Trophoblast cell (in vitro differentiated cells and primary cell): Measurements from ENCODE around the gene EPPIN.

Source experiments
- DNase-seq, 2 donors: peaks; one replicate each; pipeline ENCODE4 v3.0.0-alpha.2; 2016
- H2AFZ ChIP-seq: 2 replicates; pipeline ENCODE4 v1.6.1; 2013; ENCODE audit warnings: low read length, moderate library complexity, mild to moderate bottlenecking; ENCODE audit not compliant: insufficient read depth, poor library complexity
- H2AK5ac ChIP-seq: 2 replicates; pipeline ENCODE4 v1.6.1; 2013; ENCODE audit warnings: mild to moderate bottlenecking, low read length
- H2BK120ac ChIP-seq: 2 replicates; pipeline ENCODE4 v1.6.1; 2013; ENCODE audit warnings: low read length, mild to moderate bottlenecking, moderate library complexity; ENCODE audit not compliant: insufficient read depth, poor library complexity
- H2BK12ac ChIP-seq: 2 replicates; pipeline ENCODE4 v1.6.1; 2013; ENCODE audit warnings: mild to moderate bottlenecking, low read length, moderate library complexity
- H2BK5ac ChIP-seq: 2 replicates; pipeline ENCODE4 v1.6.1; 2013; ENCODE audit warnings: low read length, low read depth, moderate library complexity, mild to moderate bottlenecking; ENCODE audit not compliant: poor library complexity
- H3K14ac ChIP-seq: 2 replicates; pipeline ENCODE4 v1.6.1; 2013; ENCODE audit warnings: mild to moderate bottlenecking, low read length
- H3K18ac ChIP-seq: 2 replicates; pipeline ENCODE4 v1.6.1; 2013; ENCODE audit warnings: mild to moderate bottlenecking, low read length
- H3K23ac ChIP-seq: 2 replicates; pipeline ENCODE4 v1.6.1; 2013; ENCODE audit warnings: low read length
- H3K27ac ChIP-seq: 2 replicates; pipeline ENCODE4 v1.5.1; 2013; ENCODE audit warnings: low read depth, mild to moderate bottlenecking, inconsistent platforms, low read length, moderate library complexity
- H3K27me3 ChIP-seq: 2 replicates; pipeline ENCODE4 v1.6.1; 2013; ENCODE audit warnings: inconsistent platforms, mild to moderate bottlenecking, low read length, moderate library complexity; ENCODE audit not compliant: insufficient read depth
- H3K36me3 ChIP-seq, 2 experiments: 1 replicate in 1 of 2; 2 replicates in 1 of 2; pipeline ENCODE4 v1.6.1; 2013; ENCODE audit warnings: low read length in 2 of 2, mild to moderate bottlenecking in 2 of 2, moderate library complexity in 1 of 2; ENCODE audit not compliant: insufficient read depth in 2 of 2, control insufficient read depth in 1 of 2
- H3K4ac ChIP-seq: 2 replicates; pipeline ENCODE4 v1.6.1; 2013; ENCODE audit warnings: low read depth, mild to moderate bottlenecking, low read length, moderate library complexity
- H3K4me1 ChIP-seq, 2 experiments: 1 replicate in 1 of 2; 2 replicates in 1 of 2; pipeline ENCODE4 v1.6.1; 2013; ENCODE audit warnings: low read length in 2 of 2, mild to moderate bottlenecking in 2 of 2, moderate library complexity in 1 of 2; ENCODE audit not compliant: insufficient read depth in 2 of 2, control insufficient read depth in 1 of 2
- H3K4me2 ChIP-seq: 2 replicates; pipeline ENCODE4 v1.6.1; 2013; ENCODE audit warnings: inconsistent platforms, mild to moderate bottlenecking, low read length, moderate library complexity
- H3K4me3 ChIP-seq: 2 replicates; pipeline ENCODE4 v1.5.1; 2013; ENCODE audit warnings: mild to moderate bottlenecking, low read depth, low read length, inconsistent platforms
- H3K79me1 ChIP-seq: one replicate; pipeline ENCODE4 v1.6.1; 2013; ENCODE audit warnings: low read length
- H3K79me2 ChIP-seq: 2 replicates; pipeline ENCODE4 v1.6.1; 2013; ENCODE audit warnings: low read length, mild to moderate bottlenecking; ENCODE audit not compliant: control insufficient read depth, insufficient read depth, poor library complexity
- H3K9ac ChIP-seq: 2 replicates; pipeline ENCODE4 v1.6.1; 2013; ENCODE audit warnings: mild to moderate bottlenecking, low read length
- H3K9me3 ChIP-seq: 2 replicates; pipeline ENCODE4 v1.6.1; 2013; ENCODE audit warnings: low read depth, mild to moderate bottlenecking, control low read depth, inconsistent platforms, low read length; ENCODE audit not compliant: insufficient read depth
- H4K12ac ChIP-seq: 2 replicates; pipeline ENCODE4 v1.6.1; 2013; ENCODE audit warnings: low read depth, mild to moderate bottlenecking, low read length, moderate library complexity
- H4K8ac ChIP-seq: 2 replicates; pipeline ENCODE4 v1.6.1; 2013; ENCODE audit warnings: low read depth, mild to moderate bottlenecking, low read length, moderate library complexity
- H4K91ac ChIP-seq: one replicate; pipeline ENCODE4 v1.6.1; 2013; ENCODE audit warnings: low read depth, mild to moderate bottlenecking, low read length, moderate library complexity
- WGBS: extraction: QIAGEN DNeasy Blood & Tissue Kit; methylation state at CpG from one replicate; pipeline ENCODE4 v1.1.7; 2013; ENCODE audit warnings: missing lambda C conversion rate; ENCODE audit not compliant: insufficient read length, insufficient coverage; ENCODE audit errors: extremely low coverage; 5-methylcytosine and 5-hydroxymethylcytosine counted together

EPPIN gene

DNA sequence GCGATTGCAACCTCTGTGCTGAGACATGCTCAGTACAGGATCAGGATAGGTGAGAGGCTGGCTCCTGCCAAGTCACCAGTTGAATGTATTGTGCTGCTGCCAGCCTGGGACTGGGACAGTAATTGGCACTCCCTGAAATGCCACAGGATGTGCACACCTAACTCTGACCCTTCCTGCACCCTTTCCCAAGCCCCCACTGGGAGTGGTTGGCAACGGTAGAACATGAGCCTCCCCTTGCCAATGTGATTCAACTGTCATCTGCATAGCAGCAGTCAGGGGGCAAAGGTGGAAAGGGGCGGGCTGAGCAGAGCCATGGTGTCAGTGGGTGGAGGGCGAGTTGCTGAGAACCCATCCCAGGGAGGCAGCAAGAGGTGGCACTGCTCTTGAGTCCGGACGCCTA is 47.2 kb downstream of the EPPIN start:
- Histone ChIP-seq H3K4ac (no peak overlapping the region), H3K79me2 (no peaks in the 10 kb centered on the region), H4K12ac (no peak overlapping the region), H3K27ac (no peak overlapping the region), H3K14ac (no peak overlapping the region), H3K23ac (no peak overlapping the region), H3K4me3 (no peak overlapping the region), H2BK12ac (no peak overlapping the region), H3K27me3 (no peaks in the 10 kb centered on the region), H4K8ac (no peak overlapping the region), H3K9me3 (peaks cover 2% of the 10 kb centered on the region), H3K36me3 (no peaks in the 10 kb centered on the region), H3K4me2 (no peak overlapping the region), H2BK5ac (no peak overlapping the region), H4K91ac (no peak overlapping the region), H3K79me1 (no peaks in the 10 kb centered on the region), H3K4me1 (no peaks in the 10 kb centered on the region), H3K18ac (no peak overlapping the region), H2AFZ (no peak overlapping the region), H2AK5ac (no peak overlapping the region), H3K9ac (no peak overlapping the region), H2BK120ac (no peak overlapping the region)
- DNase-seq = no peak
- WGBS = no CpG with 5 or more reads among the region's 6 CpGs

GRCh38 chr20:45497971-45498494 is 49.2 kb downstream of the EPPIN start:
- H4K12ac ChIP-seq = no peak overlapping the region
- WGBS = no CpG with 5 or more reads among the region's 3 CpGs

GRCh38 chr20:45496166-45496565 is 51.0 kb downstream of the EPPIN start:
- Histone ChIP-seq H3K18ac (no peak overlapping the region), H3K79me2 (no peaks in the 10 kb centered on the region)
- WGBS = no CpG with 5 or more reads among the region's 3 CpGs

More at GRCh38 chr20:45497971-45498494, 49.2 kb downstream of the EPPIN start:
- H3K79me2 ChIP-seq = no peaks in the 10 kb centered on the region
- no peak overlapping the region for H3K4ac ChIP-seq
- H3K9ac ChIP-seq = no peak overlapping the region
- H3K36me3 ChIP-seq = no peaks in the 10 kb centered on the region
- H2BK5ac ChIP-seq = no peak overlapping the region
- H3K14ac ChIP-seq = no peak overlapping the region
- no peak overlapping the region for H4K8ac ChIP-seq
- no peak overlapping the region for H2BK120ac ChIP-seq
- no peaks in the 10 kb centered on the region for H3K79me1 ChIP-seq
- no peak overlapping the region for H3K27ac ChIP-seq
- H2AFZ ChIP-seq = no peak overlapping the region
- no peak overlapping the region for H3K4me3 ChIP-seq
- no peak overlapping the region for H2AK5ac ChIP-seq
- H3K23ac ChIP-seq = no peak overlapping the region
- H3K9me3 ChIP-seq = peaks cover 2% of the 10 kb centered on the region
- no peak overlapping the region for H3K18ac ChIP-seq
- H4K91ac ChIP-seq = no peak overlapping the region
- no peaks in the 10 kb centered on the region for H3K4me1 ChIP-seq
- no peaks in the 10 kb centered on the region for H3K27me3 ChIP-seq
- DNase-seq = no peak
- H2BK12ac ChIP-seq = no peak overlapping the region
- no peak overlapping the region for H3K4me2 ChIP-seq

GRCh38 chr20:45495501-45495941 is 51.7 kb downstream of the EPPIN start:
- no CpG with 5 or more reads among the region's 1 CpG for WGBS

More at GRCh38 chr20:45496166-45496565, 51.0 kb downstream of the EPPIN start:
- H3K79me1 ChIP-seq = no peaks in the 10 kb centered on the region
- H3K27me3 ChIP-seq = no peaks in the 10 kb centered on the region
- H3K4me2 ChIP-seq = no peak overlapping the region
- H3K4ac ChIP-seq = no peak overlapping the region
- H4K12ac ChIP-seq = no peak overlapping the region
- no peaks in the 10 kb centered on the region for H3K36me3 ChIP-seq
- no peaks in the 10 kb centered on the region for H3K4me1 ChIP-seq
- no peak overlapping the region for H4K8ac ChIP-seq
- H2BK120ac ChIP-seq = no peak overlapping the region
- no peak overlapping the region for H2AK5ac ChIP-seq
- no peak overlapping the region for H3K4me3 ChIP-seq
- no peak overlapping the region for H2AFZ ChIP-seq
- no peak overlapping the region for H3K9ac ChIP-seq
- no peak overlapping the region for H2BK12ac ChIP-seq
- H3K9me3 ChIP-seq = peaks cover 2% of the 10 kb centered on the region
- H3K27ac ChIP-seq = no peak overlapping the region
- H2BK5ac ChIP-seq = no peak overlapping the region
- H3K14ac ChIP-seq = no peak overlapping the region
- no peak for DNase-seq
- H3K23ac ChIP-seq = no peak overlapping the region
- H4K91ac ChIP-seq = no peak overlapping the region

More at GRCh38 chr20:45495501-45495941, 51.7 kb downstream of the EPPIN start:
- H3K36me3 ChIP-seq = no peaks in the 10 kb centered on the region
- H3K4ac ChIP-seq = no peak overlapping the region
- H2BK120ac ChIP-seq = no peak overlapping the region
- no peak overlapping the region for H3K4me2 ChIP-seq
- DNase-seq = peak in 1 of 2 donors; percentile 36
- H3K23ac ChIP-seq = no peak overlapping the region
- H3K27ac ChIP-seq = no peak overlapping the region
- H3K4me3 ChIP-seq = peak overlapping the region; percentile 11
- no peak overlapping the region for H4K91ac ChIP-seq
- no peak overlapping the region for H3K9ac ChIP-seq
- H4K8ac ChIP-seq = no peak overlapping the region
- H3K79me2 ChIP-seq = no peaks in the 10 kb centered on the region
- H3K14ac ChIP-seq = no peak overlapping the region
- H2AFZ ChIP-seq = no peak overlapping the region
- H3K9me3 ChIP-seq = peaks cover 2% of the 10 kb centered on the region
- no peak overlapping the region for H2BK5ac ChIP-seq
- no peaks in the 10 kb centered on the region for H3K27me3 ChIP-seq
- H4K12ac ChIP-seq = no peak overlapping the region
- no peaks in the 10 kb centered on the region for H3K79me1 ChIP-seq
- no peak overlapping the region for H2AK5ac ChIP-seq
- no peak overlapping the region for H3K18ac ChIP-seq
- H2BK12ac ChIP-seq = no peak overlapping the region
- H3K4me1 ChIP-seq = no peaks in the 10 kb centered on the region
